Activated CD4-positive, alpha-beta T cell treated with anti-CD3 and anti-CD28 coated beads, Interleukin-2, Interleukin-4, amounts not matched to agents 100 ng/mL and 50 ng/mL, durations not matched to agents 16 hours and 8 hours (primary cell): ENCODE data around the gene TCEAL3.
A peak's percentile ranks its signal among the peaks of the same experiment; 100 is the strongest.
"Not testable (repeated sequence)": the region's sequence is repeated elsewhere in the genome, so short reads cannot be mapped to it uniquely, and the experiment has no call there.

Experiments used
- DNase-seq: peaks from one replicate; pipeline ENCODE4 v3.0.0-alpha.2; 2020; ENCODE audit warnings: low spot score

Gene TCEAL3, protein sequence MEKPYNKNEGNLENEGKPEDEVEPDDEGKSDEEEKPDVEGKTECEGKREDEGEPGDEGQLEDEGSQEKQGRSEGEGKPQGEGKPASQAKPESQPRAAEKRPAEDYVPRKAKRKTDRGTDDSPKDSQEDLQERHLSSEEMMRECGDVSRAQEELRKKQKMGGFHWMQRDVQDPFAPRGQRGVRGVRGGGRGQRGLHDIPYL

DNA sequence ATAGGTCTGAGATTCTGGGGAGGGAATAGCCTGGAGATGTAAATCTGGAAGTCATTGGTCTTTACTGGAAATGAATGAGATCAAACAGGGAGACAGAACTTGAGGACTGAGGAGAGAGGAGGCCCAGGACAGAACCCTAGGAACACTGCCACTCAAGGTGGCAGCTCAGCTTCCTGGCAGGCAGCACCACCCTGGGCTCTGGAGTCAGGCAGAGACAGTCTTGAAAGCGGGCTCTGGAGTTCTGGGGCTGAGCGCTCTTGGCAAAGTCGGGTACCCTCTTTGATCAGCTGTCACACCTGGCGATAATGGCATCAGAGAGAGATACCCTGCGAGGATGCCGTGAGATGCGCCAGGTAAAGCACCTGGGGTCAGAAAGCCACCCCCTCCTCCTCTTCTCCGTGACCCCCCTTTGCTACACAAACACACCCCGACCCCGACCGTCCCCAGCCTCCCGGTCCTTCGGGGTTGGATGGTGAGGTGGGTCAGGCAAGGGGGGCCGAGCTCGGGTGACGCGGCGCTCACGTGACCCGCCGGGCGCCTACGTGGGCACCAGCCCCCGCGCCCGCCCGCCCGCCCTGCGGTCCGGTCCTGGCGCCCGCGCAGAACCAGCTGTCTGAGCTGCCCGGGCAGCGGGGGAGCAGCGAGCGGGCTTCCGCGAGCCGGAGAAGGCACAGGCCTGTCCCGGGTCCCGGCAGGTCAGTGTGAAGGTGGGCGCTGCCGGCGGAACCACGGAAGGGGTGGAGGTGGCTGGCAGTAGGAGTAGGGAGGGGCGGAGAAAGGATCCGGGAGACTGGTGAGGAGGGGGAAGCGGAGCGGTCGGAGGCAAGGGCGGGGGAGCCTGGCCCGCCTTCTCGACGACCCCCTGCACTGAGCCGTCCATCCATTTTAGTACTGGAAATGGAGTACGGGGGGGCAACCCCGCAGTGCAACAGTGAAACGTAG lies at the start of gene TCEAL3:
Gene TCEAL3 (plus strand): TSS at position 600 of the 942 bp plus-strand sequence. CDS start 1,102 bp downstream, outside the sequence.
- no peak for DNase-seq

DNA sequence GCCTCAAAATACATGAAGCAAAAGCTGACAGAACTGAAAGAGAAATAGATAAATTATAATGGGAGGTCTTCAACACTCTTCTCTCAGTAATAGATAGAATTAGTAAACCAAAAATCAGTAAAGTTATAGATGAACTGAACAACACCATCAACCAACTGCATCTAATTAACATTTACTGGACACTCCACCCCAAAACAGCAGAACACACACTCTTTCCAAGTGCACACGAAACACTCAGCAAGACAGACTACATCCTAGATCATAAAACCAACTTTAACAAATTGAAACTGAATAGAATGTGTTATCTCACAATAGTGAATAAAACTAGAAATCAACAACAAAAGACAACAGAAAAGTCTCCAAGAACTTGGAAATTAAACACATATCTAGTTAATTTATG lies 47.5 kb upstream of the TCEAL3 start:
- DNase-seq = no peak

DNA sequence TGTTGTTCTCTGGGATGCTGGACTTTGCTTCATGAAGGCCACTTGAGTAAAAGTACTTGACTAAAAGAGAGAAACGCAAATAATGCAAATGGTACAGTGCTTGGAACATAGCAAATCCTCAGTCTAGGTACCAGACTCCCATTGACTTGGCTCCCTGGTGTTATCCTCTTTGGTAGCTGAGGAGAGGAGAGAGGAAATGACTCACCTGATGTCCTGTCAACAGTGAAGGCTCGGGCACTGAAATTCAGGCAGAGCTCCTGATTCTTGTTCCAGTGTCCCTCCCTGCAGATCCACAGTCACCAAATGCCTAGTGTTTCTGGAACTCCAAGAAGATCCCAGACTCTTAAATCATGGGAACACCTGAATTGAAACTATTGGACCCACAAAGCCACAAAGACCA lies 45.0 kb upstream of the TCEAL3 start:
- DNase-seq = no peak

DNA sequence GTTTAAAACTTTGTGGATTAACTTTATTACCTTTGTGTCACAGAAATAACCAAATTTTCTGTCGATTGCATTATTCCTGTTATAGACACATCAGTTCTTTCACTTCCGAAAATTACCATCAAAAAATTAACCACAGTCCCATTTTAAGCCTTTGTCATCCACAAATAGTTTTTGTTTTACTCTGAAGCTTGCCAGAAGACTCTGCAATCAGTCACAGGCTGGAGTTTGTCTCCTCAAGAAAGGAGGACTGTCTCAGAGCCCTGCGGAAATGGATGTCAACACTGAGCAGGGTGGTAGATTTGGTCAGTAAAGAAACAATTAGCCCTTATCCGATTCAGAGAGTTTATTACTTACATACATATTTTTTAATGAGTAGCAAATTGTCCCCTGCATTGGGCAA lies 42.6 kb upstream of the TCEAL3 start:
- DNase-seq = no peak

DNA sequence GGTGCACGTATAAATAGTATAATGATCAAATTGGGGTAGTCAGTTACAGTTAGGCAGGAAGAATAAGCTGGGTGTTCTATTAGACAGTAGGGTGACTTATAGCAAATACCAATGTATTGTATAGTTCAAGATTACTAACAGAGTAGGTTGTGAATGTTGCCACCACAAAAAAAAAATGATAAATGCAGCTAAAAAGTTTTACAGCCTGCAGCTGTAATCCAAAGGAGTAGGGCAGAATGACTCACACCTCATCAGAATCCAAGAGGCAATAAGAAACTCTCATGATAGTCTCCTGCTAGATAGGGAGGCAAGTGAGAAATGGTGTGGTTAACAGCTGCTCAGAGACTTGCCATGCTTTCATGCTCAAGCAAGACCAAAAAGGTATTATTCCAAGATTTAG lies 42.0 kb upstream of the TCEAL3 start:
- no peak for DNase-seq

DNA sequence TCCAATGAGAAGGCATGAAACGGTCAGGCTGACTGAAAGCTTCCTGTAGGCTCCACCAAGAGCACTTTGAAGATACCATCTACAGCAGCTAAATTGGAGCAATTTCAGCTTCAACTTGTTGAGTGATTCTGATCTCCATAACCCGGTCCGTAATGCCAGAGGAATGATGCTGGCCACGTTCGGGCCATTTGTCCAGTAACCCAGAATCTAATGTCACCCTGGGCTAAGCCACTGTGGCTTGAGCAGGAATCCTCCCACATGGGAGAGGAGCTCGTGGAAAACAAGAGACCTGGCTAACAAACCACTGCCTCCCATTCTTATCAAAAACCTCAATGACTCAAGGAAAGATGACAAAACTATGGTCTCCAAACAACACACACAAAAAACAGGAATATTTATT lies 36.6 kb upstream of the TCEAL3 start:
- DNase-seq = no peak

DNA sequence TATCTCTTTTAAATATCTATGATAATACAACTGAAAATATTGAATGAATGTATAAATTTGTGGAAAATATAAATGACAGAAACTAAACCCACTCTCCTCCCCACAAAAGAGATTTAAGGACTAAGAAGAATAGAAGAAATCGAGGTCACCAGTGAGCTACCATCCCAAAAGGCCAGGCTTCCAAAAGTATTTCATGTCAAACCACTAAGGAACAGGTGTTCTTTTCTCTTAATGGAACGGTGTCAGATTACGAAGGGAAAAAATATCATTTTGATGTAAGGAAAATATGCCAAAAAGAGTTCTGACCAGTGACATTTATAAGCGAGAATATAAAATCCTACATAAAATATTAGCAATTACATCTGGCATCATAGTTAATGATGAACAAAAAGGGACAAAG lies 36.0 kb upstream of the TCEAL3 start:
- no peak for DNase-seq

DNA sequence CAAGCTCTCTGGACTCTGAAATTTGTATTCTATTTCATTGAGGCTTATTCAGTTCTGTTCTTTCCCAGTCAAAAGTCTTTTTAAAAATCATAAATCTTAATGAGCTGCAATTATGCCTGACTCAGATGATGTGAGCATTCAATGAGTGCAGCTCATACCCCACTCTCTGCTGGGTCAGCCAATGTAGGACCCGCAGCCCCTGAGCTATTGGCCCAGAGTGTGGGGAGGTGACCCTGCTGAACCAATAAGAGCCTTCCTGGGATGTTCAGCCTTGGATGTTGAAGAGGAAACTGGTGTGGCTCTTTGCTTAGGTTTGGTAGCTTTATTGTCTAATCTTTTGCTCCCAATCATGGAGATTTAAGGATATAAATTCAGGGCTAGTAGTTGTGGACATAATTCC lies 34.6 kb upstream of the TCEAL3 start:
- DNase-seq = no peak

DNA sequence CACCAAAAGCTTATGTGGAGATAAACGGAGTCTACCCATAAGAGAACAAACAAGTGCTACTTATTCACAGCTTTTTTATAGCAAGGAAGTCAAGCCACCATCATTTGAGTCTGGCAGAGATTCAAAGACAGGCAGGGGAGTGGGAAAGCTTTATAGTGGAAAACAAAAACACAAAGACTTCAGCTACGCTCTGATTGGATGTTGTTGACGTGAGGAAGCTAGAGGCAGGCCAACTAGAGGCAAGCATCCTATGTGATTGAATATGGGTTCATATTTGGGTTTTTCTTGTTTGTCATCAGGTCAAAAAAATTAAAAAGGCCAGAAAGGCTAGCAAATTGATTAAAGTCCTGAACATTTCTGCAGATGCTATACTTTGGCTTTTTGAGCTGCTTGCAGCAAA lies 23.2 kb upstream of the TCEAL3 start:
- no peak for DNase-seq

DNA sequence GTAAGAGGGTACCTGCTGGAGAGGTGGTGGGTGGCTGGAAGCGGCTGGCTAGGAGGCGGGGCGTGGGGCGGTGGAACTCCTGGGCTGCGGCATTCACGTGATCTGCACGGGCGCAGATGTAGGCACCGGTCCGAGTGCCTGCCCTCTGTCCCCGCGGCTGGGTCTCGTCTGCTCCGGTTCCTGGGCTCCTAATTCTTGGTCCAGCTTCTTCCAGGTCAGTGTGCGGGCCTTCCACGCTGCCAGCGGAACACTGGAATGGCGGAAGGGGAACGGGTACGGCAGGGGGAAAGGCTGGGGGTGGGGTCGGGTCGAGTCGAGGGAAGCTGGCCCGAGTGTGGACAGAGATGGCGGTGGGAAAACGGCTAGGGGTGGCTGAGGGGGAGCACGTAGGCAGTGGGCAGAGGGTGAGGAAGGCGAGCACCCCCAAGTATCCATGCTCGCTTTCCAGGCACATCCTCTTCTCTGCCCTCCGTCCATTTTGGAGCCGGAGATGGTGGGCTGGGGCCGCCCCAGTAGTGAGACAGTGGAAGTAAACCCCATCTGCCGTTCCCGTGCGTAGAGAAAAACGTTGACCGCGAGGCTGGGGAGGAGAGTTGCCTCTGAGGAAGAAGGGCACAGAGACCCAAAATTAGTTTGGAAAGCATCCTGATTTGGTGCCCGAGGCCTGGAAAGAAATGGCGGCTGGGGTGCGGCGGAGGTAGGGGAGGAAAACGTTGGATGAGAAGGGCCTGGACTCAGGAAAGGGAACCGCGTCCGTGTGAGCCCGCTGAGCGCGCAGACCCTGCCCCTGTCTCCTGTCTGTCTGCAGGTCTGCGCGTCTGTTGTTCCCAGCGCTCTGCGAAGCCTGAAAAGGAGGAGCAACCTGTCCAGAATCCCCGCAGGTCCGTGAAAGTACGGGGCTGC lies 22.1 kb upstream of the TCEAL3 start, which contains the start of gene TCEAL4:
Gene TCEAL4 (plus strand): TSS at position 105 of the 903 bp plus-strand sequence. CDS start 1,161 bp downstream, outside the sequence.
- DNase-seq = peak; percentile 25

DNA sequence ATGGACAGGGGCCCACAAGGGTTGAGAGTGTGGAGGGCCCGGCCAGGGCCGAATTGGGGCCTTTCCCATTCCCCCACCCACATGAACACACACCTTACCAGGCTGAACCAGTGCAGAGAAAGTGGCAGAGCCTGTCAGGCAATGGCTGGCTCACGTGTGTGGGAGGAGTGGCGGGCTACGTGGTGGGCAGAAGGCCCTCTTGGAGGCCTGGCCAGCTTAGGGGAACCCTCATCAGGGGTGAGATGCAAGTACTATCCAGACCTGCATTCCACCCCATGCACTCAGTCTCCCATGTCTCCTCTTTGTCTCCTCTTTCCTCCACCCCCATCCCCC lies 21.5 kb upstream of the TCEAL3 start:
- DNase-seq = no peak

DNA sequence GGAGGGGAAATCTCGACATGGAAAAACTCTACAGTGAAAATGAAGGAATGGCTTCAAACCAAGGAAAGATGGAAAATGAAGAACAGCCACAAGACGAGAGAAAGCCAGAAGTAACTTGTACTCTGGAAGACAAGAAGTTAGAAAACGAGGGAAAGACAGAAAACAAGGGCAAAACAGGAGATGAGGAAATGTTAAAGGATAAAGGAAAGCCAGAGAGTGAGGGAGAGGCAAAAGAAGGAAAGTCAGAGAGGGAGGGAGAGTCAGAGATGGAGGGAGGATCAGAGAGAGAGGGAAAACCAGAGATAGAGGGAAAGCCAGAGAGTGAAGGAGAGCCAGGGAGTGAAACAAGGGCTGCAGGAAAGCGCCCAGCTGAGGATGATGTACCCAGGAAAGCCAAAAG lies 21.1 kb upstream of the TCEAL3 start:
- DNase-seq = no peak

DNA sequence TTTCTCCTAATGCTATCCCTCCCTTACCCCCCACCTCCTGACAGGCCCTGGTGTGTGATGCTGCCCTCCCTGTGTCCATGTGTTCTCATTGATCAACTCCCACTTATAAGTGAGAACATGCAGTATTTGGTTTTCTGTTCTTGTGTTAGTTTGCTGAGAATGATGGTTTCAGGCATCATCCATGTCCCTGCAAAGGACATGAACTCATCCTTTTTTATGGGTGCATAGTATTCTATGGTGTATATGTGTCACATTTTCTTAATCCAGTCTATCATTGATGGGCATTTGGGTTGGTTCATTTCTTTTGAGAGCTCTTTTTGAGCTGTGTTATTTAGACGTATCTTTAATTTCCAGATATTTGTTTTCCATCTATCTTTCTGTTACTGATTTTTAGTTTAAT lies 15.5 kb upstream of the TCEAL3 start:
- DNase-seq = not testable (repeated sequence)

DNA sequence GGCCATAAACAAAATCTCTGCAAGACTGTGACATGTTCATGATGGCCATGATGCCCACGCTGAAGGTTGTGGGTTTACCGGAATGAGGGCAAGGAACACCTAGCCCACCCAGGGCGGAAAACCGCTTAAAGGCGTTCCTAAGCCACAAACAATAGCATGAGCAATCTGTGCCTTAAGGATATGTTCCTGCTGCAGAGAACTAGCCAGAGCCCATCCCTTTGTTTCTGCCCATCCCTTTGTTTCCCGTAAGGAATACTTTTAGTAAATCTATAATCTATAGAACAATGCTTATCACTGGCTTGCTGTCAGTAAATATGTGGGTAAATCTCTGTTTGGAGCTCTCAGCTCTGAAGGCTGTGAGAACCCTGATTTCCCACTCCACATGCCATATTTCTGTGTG lies 12.6 kb upstream of the TCEAL3 start:
- not testable (repeated sequence) for DNase-seq

DNA sequence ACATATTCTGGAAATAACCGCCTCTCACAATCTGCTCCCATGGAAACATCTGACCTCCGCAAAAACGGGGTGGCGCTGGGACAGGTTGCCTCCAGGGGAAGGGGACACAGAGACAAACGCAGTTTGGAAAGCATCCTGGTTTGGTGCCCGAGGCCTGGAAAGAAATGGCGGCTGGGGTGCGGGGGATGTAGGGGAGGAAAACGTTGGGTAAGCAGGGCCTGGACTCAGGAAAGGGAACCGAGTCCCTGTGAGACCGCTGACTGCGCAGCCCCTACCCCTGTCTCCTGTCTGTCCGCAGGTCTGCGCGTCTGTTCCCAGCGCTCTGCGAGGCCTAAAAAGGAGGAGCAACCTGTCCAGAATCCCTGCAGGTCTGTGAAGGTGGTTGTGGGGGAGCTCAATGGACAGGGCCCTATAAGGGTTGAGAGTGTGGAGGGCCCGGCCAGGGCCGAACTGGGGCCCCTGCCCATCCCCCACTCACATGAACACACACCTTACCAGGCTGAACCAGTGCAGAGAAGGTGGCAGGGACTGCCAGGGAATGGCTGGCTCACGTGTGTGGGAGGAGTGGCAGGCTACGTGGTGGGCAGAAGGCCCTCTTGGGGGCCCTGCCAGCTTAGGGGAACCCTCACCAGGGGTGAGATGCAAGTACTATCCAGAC lies 672 bp downstream of the TCEAL3 start:
- no peak for DNase-seq

DNA sequence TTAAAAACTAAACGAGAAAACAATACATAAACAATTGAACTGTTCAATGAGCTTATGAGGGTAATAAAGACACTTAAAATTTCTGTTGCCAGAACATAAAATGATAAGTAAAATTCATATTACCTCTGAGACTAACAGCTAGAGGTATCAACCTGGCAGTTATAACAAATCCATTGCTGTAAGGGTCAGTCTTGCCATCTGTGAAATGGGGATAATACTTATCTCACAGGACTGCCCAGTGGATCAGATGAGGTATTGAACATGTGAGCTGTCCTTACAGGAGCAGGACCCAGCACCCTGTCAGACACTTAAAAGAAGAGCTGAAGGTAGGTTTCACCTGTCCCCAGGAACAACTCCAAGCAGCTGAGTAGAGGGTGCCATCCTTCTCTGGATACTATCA lies 2.5 kb downstream of the TCEAL3 start:
- no peak for DNase-seq

DNA sequence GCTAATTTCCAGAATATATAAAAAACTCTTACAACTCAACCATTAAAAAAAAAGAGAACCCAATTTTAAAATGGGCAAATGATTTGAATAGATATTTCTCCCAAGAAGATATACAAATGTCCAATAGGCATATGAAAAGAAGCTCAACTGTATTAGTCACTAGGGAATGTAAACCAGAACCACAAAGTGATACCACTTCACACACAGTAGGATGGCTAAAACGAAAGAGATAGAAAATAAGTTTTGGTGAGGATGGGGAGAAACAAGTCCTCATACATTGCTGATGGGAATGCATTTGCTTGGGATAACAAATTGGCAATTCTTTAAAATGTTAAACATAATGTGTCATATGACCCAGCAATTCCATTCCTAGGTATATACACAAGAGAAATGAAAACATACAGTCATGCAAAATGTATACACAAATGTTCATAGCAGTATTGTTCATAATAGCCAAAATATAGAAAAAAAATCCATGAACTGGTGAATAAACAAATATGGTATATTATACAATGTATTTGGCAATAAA lies 5.7 kb downstream of the TCEAL3 start:
- DNase-seq = no peak

DNA sequence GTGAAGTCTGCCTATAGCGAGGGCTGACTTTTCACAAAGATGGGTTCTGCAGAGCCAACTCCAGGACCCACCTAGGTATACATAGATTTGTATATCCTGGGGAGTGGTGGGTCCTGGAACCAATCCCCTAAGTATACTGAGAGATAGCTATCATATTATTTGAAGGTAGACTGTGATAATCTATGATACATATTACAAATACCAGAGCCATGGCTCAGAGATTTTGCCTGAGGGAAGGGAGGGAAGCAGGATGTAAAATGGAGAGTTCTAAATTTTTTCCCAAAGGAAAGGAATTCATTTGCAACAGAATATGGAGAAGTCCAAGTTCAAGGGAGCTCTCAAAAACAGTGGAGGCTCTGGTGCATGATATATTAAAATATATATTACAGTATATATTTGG lies 7.2 kb downstream of the TCEAL3 start:
- no peak for DNase-seq

DNA sequence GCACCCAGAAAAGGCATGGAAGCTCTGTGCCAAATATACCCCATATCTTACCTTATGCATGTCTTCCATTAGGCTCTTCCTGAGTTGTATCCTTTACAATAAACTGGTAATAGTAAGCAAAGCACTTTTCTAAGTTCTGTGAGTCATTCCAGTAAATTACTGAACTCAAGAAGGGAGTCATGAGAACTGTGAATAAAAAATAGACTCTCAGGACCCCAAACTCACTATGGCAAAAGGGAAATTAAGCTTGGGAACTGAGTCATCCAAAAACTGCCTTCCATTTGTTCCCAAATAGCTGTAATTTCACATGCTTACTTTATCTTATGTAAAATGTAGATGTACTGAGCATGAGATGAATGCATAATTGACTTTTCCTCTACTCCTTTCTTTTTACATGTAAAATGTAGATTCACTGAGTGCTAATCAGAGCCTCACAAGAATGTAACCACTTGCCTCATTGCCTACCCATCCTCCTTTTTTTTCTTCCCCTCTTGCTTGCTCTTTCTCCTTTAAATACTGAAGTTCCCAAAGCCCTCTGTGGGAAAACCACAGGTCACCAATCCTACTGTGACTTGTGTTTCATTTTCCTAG lies 8.1 kb downstream of the TCEAL3 start:
- DNase-seq = no peak

DNA sequence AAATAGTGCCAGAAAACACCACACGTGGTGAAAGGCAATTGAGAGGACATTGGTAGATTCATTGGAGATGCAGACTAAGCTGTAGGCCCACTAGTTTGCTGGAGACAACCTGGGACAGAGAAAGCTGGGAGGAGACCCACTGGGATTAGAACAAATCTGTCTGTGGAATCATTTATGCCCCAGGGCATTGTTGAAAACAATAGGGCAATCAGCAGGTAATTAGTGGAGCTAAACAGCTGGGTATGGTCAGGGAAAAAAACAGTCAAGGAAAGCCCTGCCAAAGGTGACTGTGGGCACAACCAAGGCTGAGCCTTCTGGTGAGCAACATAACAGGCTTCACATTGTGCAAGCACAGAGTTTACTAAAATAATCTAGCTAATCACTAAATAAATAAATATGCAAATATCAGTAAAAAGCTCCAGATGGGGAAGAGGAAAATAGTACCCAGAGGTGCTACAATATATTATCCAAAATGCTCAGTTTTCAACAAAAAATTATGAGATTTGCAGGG lies 9.0 kb downstream of the TCEAL3 start:
- DNase-seq = no peak

DNA sequence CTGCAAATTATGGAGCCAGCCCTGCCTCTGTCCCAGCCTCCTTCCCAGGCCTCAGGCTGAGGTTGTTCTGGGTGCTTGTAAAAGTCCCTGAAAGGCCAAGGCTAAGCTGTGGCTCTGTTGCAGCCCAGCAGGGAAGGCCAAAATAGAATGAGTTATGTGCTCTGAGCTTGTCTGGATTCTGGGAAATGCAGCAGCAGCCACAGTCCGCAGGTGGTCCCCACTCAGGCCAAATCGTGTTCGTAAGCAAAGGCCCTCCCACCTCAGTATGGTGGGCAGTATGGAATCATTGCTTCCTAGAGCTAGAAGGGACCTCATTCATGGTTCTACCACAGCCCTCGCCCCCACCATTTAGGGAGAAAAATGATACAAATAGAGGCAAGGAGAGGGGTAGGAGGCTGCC lies 16.3 kb downstream of the TCEAL3 start:
- DNase-seq = no peak
